H9 (cell line): ENCODE data around the gene CELF5. TPM values are rescaled to one million over a fixed set of nuclear protein-coding genes. Genes with fewer than 3 reads are reported as not detected.
"Not testable (repeated sequence)": the region's sequence is repeated elsewhere in the genome, so short reads cannot be mapped to it uniquely, and the experiment has no call there.

ENCODE experiments used
- DNase-seq: peaks from one replicate; pipeline ENCODE4 v3.0.0-alpha.2; 2017
- H2AFZ ChIP-seq: one replicate; pipeline ENCODE4 v1.6.1; 2013; ENCODE audit warnings: mild to moderate bottlenecking, low read length, control low read depth, moderate library complexity
- H2AK5ac ChIP-seq: 2 replicates; pipeline ENCODE4 v1.6.1; 2013; ENCODE audit warnings: low read length, control low read depth, mixed read lengths; ENCODE audit not compliant: insufficient read length
- H2BK120ac ChIP-seq: one replicate; pipeline ENCODE4 v1.6.1; 2013; ENCODE audit warnings: low read depth, mild to moderate bottlenecking, low read length, control low read depth, inconsistent platforms; ENCODE audit not compliant: poor library complexity, severe bottlenecking
- H2BK12ac ChIP-seq: 2 replicates; pipeline ENCODE4 v1.6.1; 2013; ENCODE audit warnings: low read length, control low read depth, mixed read lengths, low read depth; ENCODE audit not compliant: insufficient read length
- H2BK15ac ChIP-seq: 2 replicates; pipeline ENCODE4 v1.6.1; 2013; ENCODE audit warnings: low read depth, low read length, control low read depth
- H2BK20ac ChIP-seq: one replicate; pipeline ENCODE4 v1.6.1; 2013; ENCODE audit warnings: low read depth, mild to moderate bottlenecking, low read length, control low read depth, inconsistent platforms; ENCODE audit not compliant: poor library complexity, severe bottlenecking
- H2BK5ac ChIP-seq: 2 replicates; pipeline ENCODE4 v1.6.1; 2013; ENCODE audit warnings: low read length, control low read depth, mixed read lengths; ENCODE audit not compliant: insufficient read length
- H3K14ac ChIP-seq: 2 replicates; pipeline ENCODE4 v1.6.1; 2013; ENCODE audit warnings: low read length, control low read depth; ENCODE audit not compliant: insufficient read depth
- H3K18ac ChIP-seq: 2 replicates; pipeline ENCODE4 v1.6.1; 2013; ENCODE audit warnings: low read depth, mild to moderate bottlenecking, mixed read lengths, low read length, control low read depth; ENCODE audit not compliant: insufficient read length
- H3K23ac ChIP-seq: 2 replicates; pipeline ENCODE4 v1.6.1; 2013; ENCODE audit warnings: low read length, control low read depth, mixed read lengths, low read depth; ENCODE audit not compliant: insufficient read length
- H3K23me2 ChIP-seq: 2 replicates; pipeline ENCODE4 v1.6.1; 2013; ENCODE audit warnings: low read depth, mild to moderate bottlenecking, mixed read lengths, low read length, control low read depth; ENCODE audit not compliant: insufficient read length, poor library complexity, severe bottlenecking
- H3K27ac ChIP-seq: 2 replicates; pipeline ENCODE4 v1.5.1; 2013; ENCODE audit warnings: low read length, control low read depth, mixed read lengths, low read depth; ENCODE audit not compliant: insufficient read length
- H3K27me3 ChIP-seq: 2 replicates; pipeline ENCODE4 v1.6.1; 2013; ENCODE audit warnings: low read length, control low read depth, inconsistent platforms; ENCODE audit not compliant: insufficient read depth
- H3K4ac ChIP-seq: 2 replicates; pipeline ENCODE4 v1.6.1; 2013; ENCODE audit warnings: low read depth, mild to moderate bottlenecking, control low read depth, inconsistent platforms, low read length, moderate library complexity
- H3K4me1 ChIP-seq: 2 replicates; pipeline ENCODE4 v1.6.1; 2013; ENCODE audit warnings: low read length, control low read depth, inconsistent platforms; ENCODE audit not compliant: insufficient read depth
- H3K4me2 ChIP-seq: 2 replicates; pipeline ENCODE4 v1.6.1; 2013; ENCODE audit warnings: low read length, control low read depth, mixed read lengths; ENCODE audit not compliant: insufficient read length, insufficient read depth
- H3K56ac ChIP-seq: 2 replicates; pipeline ENCODE4 v1.6.1; 2013; ENCODE audit warnings: low read depth, mild to moderate bottlenecking, mixed read lengths, low read length, control low read depth; ENCODE audit not compliant: insufficient read length
- H3K79me1 ChIP-seq: 2 replicates; pipeline ENCODE4 v1.6.1; 2013; ENCODE audit warnings: low read depth, mild to moderate bottlenecking, moderate library complexity, low read length, control low read depth, inconsistent platforms; ENCODE audit not compliant: insufficient read depth, poor library complexity, severe bottlenecking
- H3K79me2 ChIP-seq: 2 replicates; pipeline ENCODE4 v1.6.1; 2013; ENCODE audit warnings: low read length, control low read depth, inconsistent platforms; ENCODE audit not compliant: insufficient read depth
- H3K9ac ChIP-seq: 2 replicates; pipeline ENCODE4 v1.6.1; 2013; ENCODE audit warnings: low read length, control low read depth, mixed read lengths; ENCODE audit not compliant: insufficient read length; ENCODE audit errors: extremely low read depth
- H3K9me3 ChIP-seq: one replicate; pipeline ENCODE4 v1.6.1; 2013; ENCODE audit warnings: low read depth, low read length, inconsistent platforms; ENCODE audit not compliant: control insufficient read depth
- H3T11ph ChIP-seq: one replicate; pipeline ENCODE4 v1.6.1; 2013; ENCODE audit warnings: mild to moderate bottlenecking, low read length, control low read depth, inconsistent platforms
- H4K20me1 ChIP-seq: one replicate; pipeline ENCODE4 v1.6.1; 2013; ENCODE audit not compliant: control insufficient read depth, insufficient read length, insufficient read depth
- H4K5ac ChIP-seq: 2 replicates; pipeline ENCODE4 v1.6.1; 2013; ENCODE audit warnings: low read depth, mild to moderate bottlenecking, mixed read lengths, low read length, control low read depth; ENCODE audit not compliant: insufficient read length
- H4K8ac ChIP-seq: replicated peaks from 2 replicates; pipeline ENCODE4 v1.6.1; 2013; ENCODE audit warnings: low read length, control low read depth, mixed read lengths, low read depth; ENCODE audit not compliant: insufficient read length
- H4K91ac ChIP-seq: 2 replicates; pipeline ENCODE4 v1.6.1; 2013; ENCODE audit warnings: low read depth, mild to moderate bottlenecking, moderate library complexity, mixed read lengths, low read length, control low read depth; ENCODE audit not compliant: insufficient read length
- H3K27ac Mint-ChIP-seq, 3 experiments: 2 replicates in 2 of 3; 3 replicates in 1 of 3; pipeline ENCODE4 v1.8.0; 2020 to 2021; ENCODE audit warnings: mixed read lengths in 3 of 3, mild to moderate bottlenecking in 1 of 3, moderate library complexity in 1 of 3
- H3K27me3 Mint-ChIP-seq: 2 replicates; pipeline ENCODE4 v1.8.0; 2021; ENCODE audit warnings: low read depth, mild to moderate bottlenecking, moderate library complexity, mixed read lengths
- H3K36me3 Mint-ChIP-seq, 3 experiments: 2 replicates in 2 of 3; 3 replicates in 1 of 3; pipeline ENCODE4 v1.8.0; 2020 to 2021; ENCODE audit warnings: low read depth in 3 of 3, mixed read lengths in 3 of 3; ENCODE audit not compliant: insufficient read depth in 1 of 3
- H3K4me1 Mint-ChIP-seq, 2 experiments: 2 replicates each; pipeline ENCODE4 v1.8.0; 2020; ENCODE audit warnings: mixed read lengths in 2 of 2
- H3K4me3 Mint-ChIP-seq, 2 experiments: 2 replicates in 1 of 2; 3 replicates in 1 of 2; pipeline ENCODE4 v1.8.0; 2020 to 2021; ENCODE audit warnings: mild to moderate bottlenecking in 2 of 2, mixed read lengths in 2 of 2, moderate library complexity in 1 of 2
- H3K9me3 Mint-ChIP-seq, 2 experiments: 2 replicates in 1 of 2; 3 replicates in 1 of 2; pipeline ENCODE4 v1.8.0; 2020; ENCODE audit warnings: mild to moderate bottlenecking in 2 of 2, mixed read lengths in 2 of 2, moderate library complexity in 1 of 2
- CTCF ChIP-seq: fragments of 200-600 bp; sonication (generic); conservative IDR thresholded peaks from 3 replicates; pipeline ENCODE4 v1.8.0; 2021; ENCODE audit warnings: antibody characterized with exemption, mild to moderate bottlenecking
- WGBS: extraction: QIAGEN DNeasy Blood & Tissue Kit; methylation state at CpG from one replicate; pipeline ENCODE4 v1.1.7; 2013; ENCODE audit warnings: missing lambda C conversion rate, low lambda C conversion rate, mixed read lengths; ENCODE audit not compliant: insufficient read length; ENCODE audit errors: extremely low coverage; 5-methylcytosine and 5-hydroxymethylcytosine counted together
- total RNA-seq: library from RNA; stranded (reverse); gene quantifications from 2 replicates; pipeline ENCODE4 v1.2.1, GENCODE V29; 2021

Gene CELF5
- total RNA-seq, 1 experiment from 2014 or later = 4.8 TPM

GRCh38 chr19:3234800-3235199 lies 10.3 kb downstream of the CELF5 start:
- no peak overlapping the region for H3K14ac ChIP-seq
- no peak overlapping the region for H4K8ac ChIP-seq
- Mint-ChIP-seq H3K9me3 (no peaks in the 10 kb centered on the region; a peak in 1 of 5 replicates), H3K36me3 (no peaks in the 10 kb centered on the region), H3K4me3 (no peak overlapping the region; a peak in 1 of 5 replicates), H3K4me1 (peaks cover 5 to 12% of the 10 kb centered on the region in 2 experiments; a peak in 3 of 4 replicates), H3K27ac (no peak overlapping the region), H3K27me3 (peaks cover 23% of the 10 kb centered on the region)
- no peaks in the 10 kb centered on the region for H3K9me3 ChIP-seq
- no peak overlapping the region for H4K91ac ChIP-seq
- DNase-seq = peak; percentile 69
- no peak overlapping the region for H4K5ac ChIP-seq
- no peak overlapping the region for H3K18ac ChIP-seq
- H3K4me1 ChIP-seq = no peaks in the 10 kb centered on the region
- no peaks in the 10 kb centered on the region for H3K79me1 ChIP-seq
- H3K27me3 ChIP-seq = no peaks in the 10 kb centered on the region
- peak; percentile 65 for TF ChIP-seq CTCF
- WGBS = no CpG with 5 or more reads among the region's 9 CpGs
- H3K56ac ChIP-seq = no peak overlapping the region
- no peak overlapping the region for H3T11ph ChIP-seq
- no peak overlapping the region for H2BK12ac ChIP-seq
- H2BK120ac ChIP-seq = no peak overlapping the region
- no peak overlapping the region for H2BK20ac ChIP-seq
- no peak overlapping the region for H2AK5ac ChIP-seq
- H3K4ac ChIP-seq = no peak overlapping the region
- H3K79me2 ChIP-seq = no peaks in the 10 kb centered on the region
- H2AFZ ChIP-seq = no peak overlapping the region
- no peak overlapping the region for H3K9ac ChIP-seq
- H2BK15ac ChIP-seq = no peak overlapping the region
- no peaks in the 10 kb centered on the region for H4K20me1 ChIP-seq
- no peak overlapping the region for H3K27ac ChIP-seq
- H2BK5ac ChIP-seq = no peak overlapping the region
- no peaks in the 10 kb centered on the region for H3K23me2 ChIP-seq
- H3K4me2 ChIP-seq = no peak overlapping the region
- no peak overlapping the region for H3K23ac ChIP-seq

- H3K23me2 ChIP-seq, H3K27ac ChIP-seq, H2BK12ac ChIP-seq, H2BK5ac ChIP-seq, H4K5ac ChIP-seq, H4K8ac ChIP-seq, H3T11ph ChIP-seq, H2AFZ ChIP-seq, H3K23ac ChIP-seq, H2BK20ac ChIP-seq, H3K9ac ChIP-seq, H3K4me1 ChIP-seq, H3K9me3 ChIP-seq, H2BK15ac ChIP-seq, DNase-seq, H4K91ac ChIP-seq, H2BK120ac ChIP-seq, H3K79me2 ChIP-seq, H3K14ac ChIP-seq, H2AK5ac ChIP-seq, H3K27me3 ChIP-seq, H3K36me3 Mint-ChIP-seq, H3K9me3 Mint-ChIP-seq, H3K4ac ChIP-seq, H3K79me1 ChIP-seq, H3K4me3 Mint-ChIP-seq, H4K20me1 ChIP-seq, H3K18ac ChIP-seq, H3K4me2 ChIP-seq, H3K56ac ChIP-seq: not testable (repeated sequence)
- H3K4me1 Mint-ChIP-seq = peaks cover 5 to 12% of the 10 kb centered on the region in 2 experiments; a peak in 3 of 4 replicates
- H3K27ac Mint-ChIP-seq = peak overlapping the region in 1 of 3 experiments; percentile 47; a peak in 1 of 7 replicates
- no CpG with 5 or more reads among the region's 2 CpGs for WGBS
- peaks cover 29% of the 10 kb centered on the region for H3K27me3 Mint-ChIP-seq
These were observed 11.1 kb downstream of the CELF5 start for GRCh38 chr19:3235604-3236003.
